ENCODE measurements around the gene ABHD13. TPM values are rescaled to one million over a fixed set of nuclear protein-coding genes. Genes with fewer than 3 reads are reported as not detected.

The ABHD13 gene
- total RNA-seq, 5 donors from 2014 or later (not counting 1 experiment from before 2014, with no cell fraction given) = 12.3 to 15.8 (median 13.8) TPM

DNA sequence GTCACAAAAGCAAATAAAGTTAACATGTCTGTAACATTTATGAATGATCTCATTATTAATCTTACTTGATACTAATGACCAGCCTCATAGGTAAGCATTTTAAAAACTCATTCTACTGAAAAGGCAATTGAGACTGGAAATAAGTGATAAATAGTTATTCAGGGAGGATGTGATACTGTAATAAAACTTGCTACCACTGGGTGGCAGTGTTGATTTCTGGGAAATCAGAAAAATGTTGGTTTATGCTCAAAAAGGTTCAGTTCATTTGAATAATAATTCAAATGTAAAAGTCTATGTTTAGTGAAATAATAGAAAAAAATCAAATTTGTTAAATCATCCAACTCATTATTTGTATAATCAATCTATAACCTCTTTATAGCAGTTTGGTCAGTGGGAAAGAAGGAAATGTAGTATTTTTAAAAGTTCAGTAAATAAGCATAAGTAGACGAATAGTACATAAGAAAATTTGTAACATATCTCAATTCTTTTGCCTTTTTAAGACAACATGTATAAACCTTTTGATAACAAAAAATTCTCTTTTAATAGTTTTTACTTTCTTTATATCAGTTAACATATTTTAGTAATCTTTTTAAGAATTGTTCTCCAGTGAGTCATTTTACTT is 9.6 kb downstream of the ABHD13 start:
- Histone ChIP-seq H3K27me3 (replicated peaks in 1 of 2; ENCODE audit: control insufficient read depth in 2 of 2, extremely low read depth in 1 of 2, insufficient read depth in 2 of 2, low read length in 1 of 2) (no peaks in the 10 kb centered on the region), H3K4me1 (ENCODE audit: control insufficient read depth in 1 of 2, extremely low read depth in 1 of 2, insufficient read depth in 2 of 2, low read length in 2 of 2) (peaks cover 5 to 32% of the 10 kb centered on the region in 2 experiments), H3K4me3 (ENCODE audit: control insufficient read depth in 1 of 2, extremely low read depth in 1 of 2, low read length in 1 of 2) (no peak overlapping the region), H3K27ac (ENCODE audit: low read length) (no peak overlapping the region), H3K36me3 (ENCODE audit: control insufficient read depth in 2 of 2, extremely low read depth in 1 of 2, insufficient read depth in 1 of 2, low read length in 1 of 2) (peaks cover 0 to 8% of the 10 kb centered on the region in 2 donors), H3K9me3 (no peaks in the 10 kb centered on the region)
- Mint-ChIP-seq H3K4me1 (peaks cover 65 to 72% (median 65%) of the 10 kb centered on the region in 3 donors), H3K27me3 (no peaks in the 10 kb centered on the region), H3K4me3 (no peak overlapping the region), H3K27ac (peak overlapping the region; percentile 22 to 72), H3K36me3 (peaks cover 15% of the 10 kb centered on the region), H3K9me3 (no peaks in the 10 kb centered on the region)
- ChIA-PET CTCF (interaction anchor here in 1 of 2 donors (0.7 to 1.0 kb wide), 2 partner anchors 11 to 19 kb away, joined by 3 read pairs; no protein-coding TSS in a partner anchor), POLR2A (no interaction called here)
- DNase-seq (peak in 7 of 35 experiments; percentile 7 to 73 (median 31)), ATAC-seq (replicated peaks in 1 of 4) (no peak)
- WGBS (ENCODE audit: insufficient coverage) = no CpG with 5 or more reads among the region's 1 CpG

DNA sequence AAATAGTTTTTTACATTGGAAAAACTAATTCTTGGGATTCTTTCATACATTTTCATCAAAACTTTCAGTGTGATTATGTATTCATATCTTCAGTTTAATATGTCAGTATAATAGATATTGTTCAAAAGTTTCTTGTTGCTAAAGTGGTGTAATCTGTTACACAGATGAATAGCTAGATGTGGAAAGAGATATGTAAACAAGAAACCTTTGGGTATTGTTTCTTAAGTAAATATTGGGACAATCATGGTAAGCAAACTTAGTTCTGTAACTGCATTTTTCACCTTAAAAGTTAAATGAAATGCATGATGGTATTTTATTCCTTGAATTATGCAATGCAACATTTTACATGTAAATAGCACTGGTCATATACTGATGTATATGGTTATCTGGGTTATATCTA is 12.2 kb downstream of the ABHD13 start:
- Histone ChIP-seq H3K27me3 (replicated peaks in 1 of 2; ENCODE audit: control insufficient read depth in 2 of 2, extremely low read depth in 1 of 2, insufficient read depth in 2 of 2, low read length in 1 of 2) (no peaks in the 10 kb centered on the region), H3K4me1 (ENCODE audit: control insufficient read depth in 1 of 2, extremely low read depth in 1 of 2, insufficient read depth in 2 of 2, low read length in 2 of 2) (peaks cover 5 to 12% of the 10 kb centered on the region in 2 experiments), H3K27ac (ENCODE audit: low read length) (no peak overlapping the region), H3K9me3 (no peaks in the 10 kb centered on the region), H3K36me3 (ENCODE audit: control insufficient read depth in 2 of 2, extremely low read depth in 1 of 2, insufficient read depth in 1 of 2, low read length in 1 of 2) (peaks cover 0 to 8% of the 10 kb centered on the region in 2 donors), H3K4me3 (ENCODE audit: control insufficient read depth in 1 of 2, extremely low read depth in 1 of 2, low read length in 1 of 2) (no peak overlapping the region)
- DNase-seq (no peak), ATAC-seq (replicated peaks in 1 of 4) (no peak)
- peaks cover 21% of the 10 kb centered on the region for H3K36me3 Mint-ChIP-seq
- peak overlapping the region in 1 of 2 donors; percentile 48 for H3K27ac Mint-ChIP-seq
- no peaks in the 10 kb centered on the region for H3K9me3 Mint-ChIP-seq
- peaks cover 43 to 53% (median 47%) of the 10 kb centered on the region in 3 donors for H3K4me1 Mint-ChIP-seq
- H3K4me3 Mint-ChIP-seq = no peak overlapping the region
- H3K27me3 Mint-ChIP-seq = no peaks in the 10 kb centered on the region
- ChIA-PET CTCF (interaction anchor here (0.6 to 0.7 kb wide), 2 partner anchors 33 to 48 kb away, joined by 3 to 5 read pairs; no protein-coding TSS in a partner anchor), POLR2A (no interaction called here)

DNA sequence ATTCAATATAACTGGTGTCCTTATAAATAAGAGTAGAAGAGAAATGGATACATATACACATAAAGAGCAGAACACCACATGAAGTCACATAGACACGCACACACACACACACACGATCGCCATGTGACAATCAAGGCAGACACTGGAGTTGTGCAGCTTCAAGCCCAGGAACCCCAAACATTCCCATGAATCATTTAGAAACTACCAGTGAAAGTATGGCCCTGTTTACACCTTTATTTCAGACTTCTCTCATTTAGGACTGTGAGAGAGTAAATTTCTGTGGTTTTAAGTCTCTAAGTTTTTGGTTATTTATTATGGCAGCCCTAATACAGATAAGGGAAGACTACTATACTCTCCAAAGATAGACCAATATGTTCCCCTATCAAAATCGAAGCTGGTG is 31.0 kb downstream of the ABHD13 start:
- Mint-ChIP-seq H3K27me3 (no peaks in the 10 kb centered on the region), H3K4me1 (no peaks in the 10 kb centered on the region), H3K9me3 (peaks cover 11 to 47% (median 27%) of the 10 kb centered on the region in 3 donors), H3K27ac (no peak overlapping the region), H3K36me3 (peaks cover 19% of the 10 kb centered on the region), H3K4me3 (no peak overlapping the region)
- CTCF ChIA-PET = no interaction called here
- no peaks in the 10 kb centered on the region for H3K9me3 ChIP-seq
- H3K27me3 ChIP-seq (replicated peaks in 1 of 2; ENCODE audit: control insufficient read depth in 2 of 2, extremely low read depth in 1 of 2, insufficient read depth in 2 of 2, low read length in 1 of 2) = no peaks in the 10 kb centered on the region
- DNase-seq = no peak
- H3K4me1 ChIP-seq (ENCODE audit: control insufficient read depth in 1 of 2, extremely low read depth in 1 of 2, insufficient read depth in 2 of 2, low read length in 2 of 2) = no peaks in the 10 kb centered on the region
- H3K4me3 ChIP-seq (ENCODE audit: control insufficient read depth in 1 of 2, extremely low read depth in 1 of 2, low read length in 1 of 2) = no peak overlapping the region
- POLR2A ChIA-PET = no interaction called here
- H3K27ac ChIP-seq (ENCODE audit: low read length) = no peak overlapping the region
- no peak for ATAC-seq (replicated peaks in 1 of 4)
- no CpG with 5 or more reads among the region's 4 CpGs for WGBS (ENCODE audit: insufficient coverage)
- H3K36me3 ChIP-seq (ENCODE audit: control insufficient read depth in 2 of 2, extremely low read depth in 1 of 2, insufficient read depth in 1 of 2, low read length in 1 of 2) = no peaks in the 10 kb centered on the region

- Mint-ChIP-seq H3K27ac (no peak overlapping the region), H3K27me3 (no peaks in the 10 kb centered on the region), H3K36me3 (peaks cover 7% of the 10 kb centered on the region), H3K4me1 (no peaks in the 10 kb centered on the region), H3K9me3 (peaks cover 0 to under 1% (median 0%) of the 10 kb centered on the region in 3 donors), H3K4me3 (no peak overlapping the region)
- no peaks in the 10 kb centered on the region for H3K27me3 ChIP-seq (replicated peaks in 1 of 2; ENCODE audit: control insufficient read depth in 2 of 2, extremely low read depth in 1 of 2, insufficient read depth in 2 of 2, low read length in 1 of 2)
- H3K4me3 ChIP-seq (ENCODE audit: control insufficient read depth in 1 of 2, extremely low read depth in 1 of 2, low read length in 1 of 2) = no peak overlapping the region
- no peak overlapping the region for H3K27ac ChIP-seq (ENCODE audit: low read length)
- WGBS (ENCODE audit: insufficient coverage) = no CpG with 5 or more reads among the region's 2 CpGs
- DNase-seq (no peak), ATAC-seq (replicated peaks in 1 of 4) (no peak)
- H3K4me1 ChIP-seq (ENCODE audit: control insufficient read depth in 1 of 2, extremely low read depth in 1 of 2, insufficient read depth in 2 of 2, low read length in 2 of 2) = no peaks in the 10 kb centered on the region
- no peaks in the 10 kb centered on the region for H3K36me3 ChIP-seq (ENCODE audit: control insufficient read depth in 2 of 2, extremely low read depth in 1 of 2, insufficient read depth in 1 of 2, low read length in 1 of 2)
- ChIA-PET CTCF (no interaction called here), POLR2A (no interaction called here)
- H3K9me3 ChIP-seq = no peaks in the 10 kb centered on the region
Measured at GRCh38 chr13:108257248-108257647, 39.1 kb downstream of the ABHD13 start.

GRCh38 chr13:108263621-108264355 is 45.6 kb downstream of the ABHD13 start:
- WGBS (ENCODE audit: insufficient coverage) = 100% methylated on average over 1 of the region's 9 CpGs
- DNase-seq = no peak
- H3K36me3 Mint-ChIP-seq = no peaks in the 10 kb centered on the region
- H3K27ac Mint-ChIP-seq = no peak overlapping the region
- H3K9me3 ChIP-seq = no peaks in the 10 kb centered on the region
- no peak overlapping the region for H3K27ac ChIP-seq (ENCODE audit: low read length)
- H3K4me1 Mint-ChIP-seq = peaks cover 16 to 31% (median 28%) of the 10 kb centered on the region in 3 donors
- CTCF ChIA-PET = interaction anchor here (0.7 kb wide), 2 partner anchors 33 to 73 kb away, joined by 4 to 5 read pairs; no protein-coding TSS in a partner anchor
- H3K4me1 ChIP-seq (ENCODE audit: control insufficient read depth in 1 of 2, extremely low read depth in 1 of 2, insufficient read depth in 2 of 2, low read length in 2 of 2) = peaks cover 3 to 6% of the 10 kb centered on the region in 2 experiments
- no peak overlapping the region for H3K4me3 Mint-ChIP-seq
- no peak for ATAC-seq (replicated peaks in 1 of 4)
- H3K4me3 ChIP-seq (ENCODE audit: control insufficient read depth in 1 of 2, extremely low read depth in 1 of 2, low read length in 1 of 2) = no peak overlapping the region
- no peaks in the 10 kb centered on the region for H3K27me3 ChIP-seq (replicated peaks in 1 of 2; ENCODE audit: control insufficient read depth in 2 of 2, extremely low read depth in 1 of 2, insufficient read depth in 2 of 2, low read length in 1 of 2)
- no peaks in the 10 kb centered on the region for H3K9me3 Mint-ChIP-seq
- POLR2A ChIA-PET = no interaction called here
- no peaks in the 10 kb centered on the region for H3K36me3 ChIP-seq (ENCODE audit: control insufficient read depth in 2 of 2, extremely low read depth in 1 of 2, insufficient read depth in 1 of 2, low read length in 1 of 2)
- H3K27me3 Mint-ChIP-seq = no peaks in the 10 kb centered on the region

GRCh38 chr13:108266321-108266990 is 48.3 kb downstream of the ABHD13 start:
- POLR2A ChIA-PET = no interaction called here
- Mint-ChIP-seq H3K4me3 (peak overlapping the region in 2 of 3 donors; percentile 49 to 60), H3K27ac (peak overlapping the region; percentile 86 to 93), H3K4me1 (peaks cover 34 to 53% (median 47%) of the 10 kb centered on the region in 3 donors), H3K36me3 (no peaks in the 10 kb centered on the region), H3K27me3 (no peaks in the 10 kb centered on the region), H3K9me3 (no peaks in the 10 kb centered on the region)
- no peak overlapping the region for H3K4me3 ChIP-seq (ENCODE audit: control insufficient read depth in 1 of 2, extremely low read depth in 1 of 2, low read length in 1 of 2)
- WGBS (ENCODE audit: insufficient coverage) = 23% methylated on average over 5 of the region's 10 CpGs
- no peaks in the 10 kb centered on the region for H3K27me3 ChIP-seq (replicated peaks in 1 of 2; ENCODE audit: control insufficient read depth in 2 of 2, extremely low read depth in 1 of 2, insufficient read depth in 2 of 2, low read length in 1 of 2)
- ATAC-seq (replicated peaks in 1 of 4) = no peak
- peaks cover 20 to 21% of the 10 kb centered on the region in 2 experiments for H3K4me1 ChIP-seq (ENCODE audit: control insufficient read depth in 1 of 2, extremely low read depth in 1 of 2, insufficient read depth in 2 of 2, low read length in 2 of 2)
- no peaks in the 10 kb centered on the region for H3K36me3 ChIP-seq (ENCODE audit: control insufficient read depth in 2 of 2, extremely low read depth in 1 of 2, insufficient read depth in 1 of 2, low read length in 1 of 2)
- CTCF ChIA-PET = no interaction called here
- no peaks in the 10 kb centered on the region for H3K9me3 ChIP-seq
- peak overlapping the region; percentile 44 for H3K27ac ChIP-seq (ENCODE audit: low read length)
- peak in 1 of 35 experiments; percentile 6 for DNase-seq

Measured in T-cell (primary cell).